Testis (tissue), 3 donors: ENCODE data around the gene OGN. TPM values are rescaled to one million over a fixed set of nuclear protein-coding genes. Genes with fewer than 3 reads are reported as not detected.

Experiments
- DNase-seq: peaks from one replicate; pipeline ENCODE4 v3.0.0-alpha.2; 2019
- H3K27ac ChIP-seq, 2 donors: fragments of 200-600 bp; sonication (generic); one replicate each; pipeline ENCODE4 v1.5.1; 2019
- H3K27me3 ChIP-seq: fragments of 200-600 bp; sonication (generic); one replicate; pipeline ENCODE4 v1.5.1; 2019
- H3K36me3 ChIP-seq: fragments of 200-600 bp; sonication (generic); one replicate; pipeline ENCODE4 v1.5.1; 2017; ENCODE audit warnings: low read depth; ENCODE audit errors: missing control alignments
- H3K4me1 ChIP-seq: fragments of 200-600 bp; sonication (generic); one replicate; pipeline ENCODE4 v1.5.1; 2019
- H3K4me3 ChIP-seq, 2 donors: fragments of 200-600 bp; sonication (generic); one replicate each; pipeline ENCODE4 v1.5.1; 2017 to 2019
- H3K9me3 ChIP-seq: fragments of 200-600 bp; sonication (generic); one replicate; pipeline ENCODE4 v1.5.1; 2017
- POLR2A ChIP-seq: fragments of 450-650 bp; IDR thresholded peaks from one replicate; pipeline ENCODE4 v1.6.1; 2017; ENCODE audit warnings: antibody characterized with exemption, mild to moderate bottlenecking, moderate library complexity
- WGBS, 2 donors: methylation state at CpG; one replicate each; pipeline ENCODE4 v1.1.5; 2018; 5-methylcytosine and 5-hydroxymethylcytosine counted together
- intact Hi-C: fragments of 100-400 bp; cut with DNase I; formaldehyde crosslinking; loops from one replicate; pipeline ENCODE4 v1.15.1; 2023; ENCODE audit warnings: low total_unique reads
- polyA plus RNA-seq: library from polyadenylated mRNA; stranded (reverse); fragments of 350-450 nt; fragmentation: Illumina TruSeq; extraction: RNeasy Lipid Tissue Mini Kit (QIAGEN cat#74804); gene quantifications from one replicate; pipeline ENCODE4 v1.2.3, GENCODE V29; 2014; ENCODE audit warnings: low read depth, low replicate concordance; ENCODE audit not compliant: insufficient read depth
- total RNA-seq, 2 donors: library from RNA; depleted of rRNA; stranded (reverse); fragments of >200 nt; gene quantifications; one replicate each; pipeline ENCODE4 v1.2.3, GENCODE V29; 2016
- TF ChIP-seq, protein P1 (sequence below), 3 experiments: fragments of 450-650 bp in 2 of 3; fragments of 200-600 bp in 1 of 3; sonication (generic) in 1 of 3; IDR thresholded peaks; one replicate each; pipeline ENCODE4 v1.5.1; 2016 to 2019; ENCODE audit warnings: antibody characterized with exemption in 3 of 3, mild to moderate bottlenecking in 2 of 3, moderate library complexity in 1 of 3

Gene OGN
- total and polyA plus RNA-seq, 3 donors from 2014 or later, result 4.9 to 18.4 (median 9.5) TPM

- WGBS, 2 donors, result 92% methylated on average over 2 of the region's 2 CpGs
- TF ChIP-seq, protein P1, sequence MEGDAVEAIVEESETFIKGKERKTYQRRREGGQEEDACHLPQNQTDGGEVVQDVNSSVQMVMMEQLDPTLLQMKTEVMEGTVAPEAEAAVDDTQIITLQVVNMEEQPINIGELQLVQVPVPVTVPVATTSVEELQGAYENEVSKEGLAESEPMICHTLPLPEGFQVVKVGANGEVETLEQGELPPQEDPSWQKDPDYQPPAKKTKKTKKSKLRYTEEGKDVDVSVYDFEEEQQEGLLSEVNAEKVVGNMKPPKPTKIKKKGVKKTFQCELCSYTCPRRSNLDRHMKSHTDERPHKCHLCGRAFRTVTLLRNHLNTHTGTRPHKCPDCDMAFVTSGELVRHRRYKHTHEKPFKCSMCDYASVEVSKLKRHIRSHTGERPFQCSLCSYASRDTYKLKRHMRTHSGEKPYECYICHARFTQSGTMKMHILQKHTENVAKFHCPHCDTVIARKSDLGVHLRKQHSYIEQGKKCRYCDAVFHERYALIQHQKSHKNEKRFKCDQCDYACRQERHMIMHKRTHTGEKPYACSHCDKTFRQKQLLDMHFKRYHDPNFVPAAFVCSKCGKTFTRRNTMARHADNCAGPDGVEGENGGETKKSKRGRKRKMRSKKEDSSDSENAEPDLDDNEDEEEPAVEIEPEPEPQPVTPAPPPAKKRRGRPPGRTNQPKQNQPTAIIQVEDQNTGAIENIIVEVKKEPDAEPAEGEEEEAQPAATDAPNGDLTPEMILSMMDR (IDR thresholded peaks at IDR 0.05), result no peak
- no peak for TF ChIP-seq POLR2A
- no peak for DNase-seq
- no peak overlapping the region for H3K4me3 ChIP-seq
- H3K27ac ChIP-seq, result no peak overlapping the region
- no peaks in the 10 kb centered on the region for H3K9me3 ChIP-seq
- no peaks in the 10 kb centered on the region for H3K4me1 ChIP-seq
- H3K36me3 ChIP-seq, result no peaks in the 10 kb centered on the region
- intact Hi-C loops, result no loop called here
- H3K27me3 ChIP-seq, result no peaks in the 10 kb centered on the region
Observed at GRCh38 chr9:92333282-92333634, 71.1 kb downstream of the OGN start.

Other genes with a start within 250 kb of the OGN start
- 100 to 1,000 TPM; 112 to 143 TPM for gene IARS1, start 110.9 kb downstream of the OGN start, total RNA-seq
- 57.2 TPM for gene IARS1, start 110.9 kb downstream of the OGN start, polyA plus RNA-seq
- gene NOL8, start 79.2 kb downstream of the OGN start, total RNA-seq, result 10 to 100 TPM; 46.0 to 60.5 TPM
- gene NOL8, start 79.2 kb downstream of the OGN start, polyA plus RNA-seq, result 12.5 TPM
- gene CENPP, start 78.6 kb downstream of the OGN start, total RNA-seq, result 10 to 100 TPM in 1 of 2 donors, 1 to 10 TPM in 1; 8.1 to 12.1 TPM
- gene CENPP, start 78.6 kb downstream of the OGN start, polyA plus RNA-seq, result 9.6 TPM
- 1 to 10 TPM; 1.1 to 4.9 TPM for gene OMD, start 19.9 kb upstream of the OGN start, total RNA-seq
- 2.5 TPM for gene OMD, start 19.9 kb upstream of the OGN start, polyA plus RNA-seq
- gene ASPN, start 77.9 kb upstream of the OGN start, total RNA-seq, result under 1 TPM; 0.12 to 0.39 TPM
- gene ASPN, start 77.9 kb upstream of the OGN start, polyA plus RNA-seq, result 5.0 TPM
- gene ECM2, start 131.4 kb upstream of the OGN start, total RNA-seq, result 10 to 100 TPM; 16.7 to 16.8 TPM
- 26.9 TPM for gene ECM2, start 131.4 kb upstream of the OGN start, polyA plus RNA-seq